Kidney glomerular epithelial cell (primary cell): ENCODE results near the gene WTIP.
"Not testable (repeated sequence)": the region's sequence is repeated elsewhere in the genome, so short reads cannot be mapped to it uniquely, and the experiment has no call there.

ENCODE experiments used
- DNase-seq: peaks from one replicate; lab custom pipeline; 2025; lab: John Stamatoyannopoulos, UW

The WTIP gene

GRCh38 chr19:34480971-34481841 lies at the start of gene WTIP:
Gene WTIP (plus strand): TSS chr19:34481758. CDS start chr19:34481975, 217 bp downstream.
- DNase-seq: peak; percentile 59

GRCh38 chr19:34432797-34433196 lies 48.8 kb upstream of the WTIP start:
- no peak for DNase-seq

GRCh38 chr19:34436716-34437115 lies 44.8 kb upstream of the WTIP start:
- DNase-seq: no peak

GRCh38 chr19:34448191-34448590 lies 33.4 kb upstream of the WTIP start:
- no peak for DNase-seq

- no peak for DNase-seq
Observed at GRCh38 chr19:34452723-34453122, 28.8 kb upstream of the WTIP start.

- no peak for DNase-seq
Observed at GRCh38 chr19:34454091-34454490, 27.5 kb upstream of the WTIP start.

- no peak for DNase-seq
Observed at GRCh38 chr19:34454685-34455084, 26.9 kb upstream of the WTIP start.

GRCh38 chr19:34455783-34456480 lies 25.6 kb upstream of the WTIP start:
- DNase-seq: not testable (repeated sequence)

GRCh38 chr19:34457446-34457845 lies 24.1 kb upstream of the WTIP start:
- no peak for DNase-seq

GRCh38 chr19:34458677-34459076 lies 22.9 kb upstream of the WTIP start:
- no peak for DNase-seq

GRCh38 chr19:34459614-34460013 lies 21.9 kb upstream of the WTIP start:
- DNase-seq: no peak

- DNase-seq: no peak
Observed at GRCh38 chr19:34461375-34462100, 20.0 kb upstream of the WTIP start.

- DNase-seq: not testable (repeated sequence)
Observed at GRCh38 chr19:34464785-34465184, 16.8 kb upstream of the WTIP start.

- no peak for DNase-seq
Observed at GRCh38 chr19:34468409-34468808, 13.1 kb upstream of the WTIP start.

GRCh38 chr19:34469026-34469425 lies 12.5 kb upstream of the WTIP start:
- DNase-seq: not testable (repeated sequence)

- no peak for DNase-seq
Observed at GRCh38 chr19:34471906-34472700, 9.5 kb upstream of the WTIP start.

GRCh38 chr19:34474233-34474989 lies 7.1 kb upstream of the WTIP start:
- no peak for DNase-seq

- DNase-seq: no peak
Observed at GRCh38 chr19:34475026-34475974, 6.3 kb upstream of the WTIP start.

GRCh38 chr19:34475975-34476594 lies 5.5 kb upstream of the WTIP start:
- no peak for DNase-seq
